Upper lobe of left lung (tissue), 6 donors: ENCODE data around the gene MYLIP. TPM values are rescaled to one million over a fixed set of nuclear protein-coding genes. Genes with fewer than 3 reads are reported as not detected.
"Not testable (repeated sequence)": the region's sequence is repeated elsewhere in the genome, so short reads cannot be mapped to it uniquely, and the experiment has no call there.

Experiments
- ATAC-seq, 2 donors: fragments of 200-7000 bp; cut with Tn5 transposase; one replicate each; pipeline ENCODE4 v1.9.1; 2022; ENCODE audit warnings: mild to moderate bottlenecking in 2 of 2, moderate library complexity in 2 of 2; ENCODE audit not compliant: low FRiP score in 2 of 2
- DNase-seq, 2 donors: peaks; one replicate each; pipeline ENCODE4 v3.0.0-alpha.2; 2019 to 2020
- H3K27ac ChIP-seq, 4 donors: fragments of 200-600 bp; sonication (generic); one replicate each; pipeline ENCODE4 v1.5.1; 2016 to 2019
- H3K27me3 ChIP-seq, 4 donors: fragments of 200-600 bp; sonication (generic); one replicate each; pipeline ENCODE4 v1.5.1; 2017 to 2019
- H3K36me3 ChIP-seq, 4 donors: fragments of 200-600 bp; sonication (generic); one replicate each; pipeline ENCODE4 v1.5.1; 2016 to 2019
- H3K4me1 ChIP-seq, 4 donors: fragments of 200-600 bp; sonication (generic); one replicate each; pipeline ENCODE4 v1.5.1; 2018 to 2019
- H3K4me3 ChIP-seq, 4 donors: fragments of 200-600 bp; sonication (generic); one replicate each; pipeline ENCODE4 v1.5.1; 2017 to 2019; ENCODE audit warnings: mild to moderate bottlenecking in 2 of 4, moderate library complexity in 1 of 4
- H3K9me3 ChIP-seq, 4 donors: fragments of 200-600 bp; sonication (generic); one replicate each; pipeline ENCODE4 v1.5.1; 2018 to 2019
- EP300 ChIP-seq, 4 donors: sonication (generic); formaldehyde crosslinking; IDR thresholded peaks; one replicate each; pipeline ENCODE4 v1.5.1; 2017; ENCODE audit warnings: antibody characterized with exemption in 4 of 4, control low read depth in 2 of 4
- POLR2A ChIP-seq, 4 donors: fragments of 450-650 bp; IDR thresholded peaks; one replicate each; pipeline ENCODE4 v1.5.1; 2016 to 2017; ENCODE audit warnings: antibody characterized with exemption in 4 of 4, mild to moderate bottlenecking in 2 of 4
- POLR2AphosphoS5 ChIP-seq, 2 donors: sonication (generic); formaldehyde crosslinking; IDR thresholded peaks; one replicate each; pipeline ENCODE4 v1.5.1; 2017; ENCODE audit warnings: antibody characterized with exemption in 2 of 2
- WGBS, 2 donors: methylation state at CpG; one replicate each; pipeline ENCODE4 v1.1.5; 2017 to 2018; 5-methylcytosine and 5-hydroxymethylcytosine counted together
- total RNA-seq, 6 donors: library from RNA; depleted of rRNA in 4 of 6; stranded (reverse); fragments of >200 nt in 4 of 6; gene quantifications; one replicate each; pipeline versions ENCODE4 v1.1.0 to v1.2.1, GENCODE V29; 2016 to 2021
- TF ChIP-seq, protein P1 (sequence below), 6 experiments: fragments of 450-650 bp in 4 of 6; fragments of 200-600 bp in 2 of 6; sonication (generic) in 2 of 6; IDR thresholded peaks; one replicate each; pipeline ENCODE4 v1.5.1; 2016 to 2019; ENCODE audit warnings: antibody characterized with exemption in 6 of 6
- donor health status: DM: no; HTN: no; CAD: no; lungs with moderate emphysema.
- donor health status: DM: no; HTN: yes; CAD: no; lungs with severe emphysema.

Gene MYLIP
- total RNA-seq, 6 donors from 2014 or later = 29.9 to 95.3 (median 43.9) TPM

DNA sequence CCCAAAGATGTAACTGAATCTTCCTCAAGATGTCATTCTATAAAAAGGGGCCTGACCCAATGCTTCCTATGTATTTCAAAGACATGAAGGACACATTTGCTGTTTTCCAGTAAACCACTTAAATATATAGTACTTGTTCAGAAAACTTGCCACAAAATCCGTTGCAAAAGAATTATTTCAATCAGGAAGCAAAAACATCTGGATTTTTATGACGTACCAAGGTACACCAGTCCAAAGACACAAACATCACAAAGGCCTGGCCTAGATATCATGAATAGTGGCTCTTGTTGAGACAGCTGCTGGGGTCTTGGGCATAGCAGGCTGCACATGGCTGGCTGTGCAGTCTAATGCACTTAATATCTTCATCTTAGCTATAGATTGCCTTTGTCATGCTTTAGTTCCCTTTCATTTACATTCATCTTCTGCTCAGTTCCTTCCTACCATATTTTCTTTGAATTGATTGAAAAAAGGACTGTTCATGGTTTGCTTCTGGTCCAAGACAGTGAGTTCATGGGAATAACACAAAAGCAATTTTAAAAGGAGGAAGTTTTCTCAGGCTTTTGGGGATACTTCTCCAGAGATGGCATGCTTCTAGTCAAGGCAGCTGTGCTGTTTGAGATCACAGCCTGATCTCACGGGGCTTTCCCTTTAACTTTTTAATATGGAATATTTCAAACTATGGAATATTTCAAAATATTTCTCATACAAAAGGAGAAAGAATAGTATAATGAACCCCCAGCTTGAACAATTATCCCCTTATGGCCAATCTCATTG, 44.5 kb downstream of the MYLIP start:
- Histone ChIP-seq H3K27me3 (no peaks in the 10 kb centered on the region), H3K36me3 (no peaks in the 10 kb centered on the region), H3K9me3 (no peaks in the 10 kb centered on the region), H3K4me1 (peaks cover 2 to 7% (median 6%) of the 10 kb centered on the region in 4 donors), H3K27ac (no peak overlapping the region), H3K4me3 (no peak overlapping the region)
- TF ChIP-seq EP300 (IDR thresholded peaks at IDR 0.05) (no peak), POLR2A (IDR thresholded peaks at IDR 0.05) (no peak), POLR2AphosphoS5 (IDR thresholded peaks at IDR 0.05) (no peak)
- TF ChIP-seq, protein P1, sequence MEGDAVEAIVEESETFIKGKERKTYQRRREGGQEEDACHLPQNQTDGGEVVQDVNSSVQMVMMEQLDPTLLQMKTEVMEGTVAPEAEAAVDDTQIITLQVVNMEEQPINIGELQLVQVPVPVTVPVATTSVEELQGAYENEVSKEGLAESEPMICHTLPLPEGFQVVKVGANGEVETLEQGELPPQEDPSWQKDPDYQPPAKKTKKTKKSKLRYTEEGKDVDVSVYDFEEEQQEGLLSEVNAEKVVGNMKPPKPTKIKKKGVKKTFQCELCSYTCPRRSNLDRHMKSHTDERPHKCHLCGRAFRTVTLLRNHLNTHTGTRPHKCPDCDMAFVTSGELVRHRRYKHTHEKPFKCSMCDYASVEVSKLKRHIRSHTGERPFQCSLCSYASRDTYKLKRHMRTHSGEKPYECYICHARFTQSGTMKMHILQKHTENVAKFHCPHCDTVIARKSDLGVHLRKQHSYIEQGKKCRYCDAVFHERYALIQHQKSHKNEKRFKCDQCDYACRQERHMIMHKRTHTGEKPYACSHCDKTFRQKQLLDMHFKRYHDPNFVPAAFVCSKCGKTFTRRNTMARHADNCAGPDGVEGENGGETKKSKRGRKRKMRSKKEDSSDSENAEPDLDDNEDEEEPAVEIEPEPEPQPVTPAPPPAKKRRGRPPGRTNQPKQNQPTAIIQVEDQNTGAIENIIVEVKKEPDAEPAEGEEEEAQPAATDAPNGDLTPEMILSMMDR (IDR thresholded peaks at IDR 0.05) = no peak
- no peak for ATAC-seq
- no peak for DNase-seq
- WGBS, 2 donors = 94 to 95% methylated on average over 3 of the region's 3 CpGs

DNA sequence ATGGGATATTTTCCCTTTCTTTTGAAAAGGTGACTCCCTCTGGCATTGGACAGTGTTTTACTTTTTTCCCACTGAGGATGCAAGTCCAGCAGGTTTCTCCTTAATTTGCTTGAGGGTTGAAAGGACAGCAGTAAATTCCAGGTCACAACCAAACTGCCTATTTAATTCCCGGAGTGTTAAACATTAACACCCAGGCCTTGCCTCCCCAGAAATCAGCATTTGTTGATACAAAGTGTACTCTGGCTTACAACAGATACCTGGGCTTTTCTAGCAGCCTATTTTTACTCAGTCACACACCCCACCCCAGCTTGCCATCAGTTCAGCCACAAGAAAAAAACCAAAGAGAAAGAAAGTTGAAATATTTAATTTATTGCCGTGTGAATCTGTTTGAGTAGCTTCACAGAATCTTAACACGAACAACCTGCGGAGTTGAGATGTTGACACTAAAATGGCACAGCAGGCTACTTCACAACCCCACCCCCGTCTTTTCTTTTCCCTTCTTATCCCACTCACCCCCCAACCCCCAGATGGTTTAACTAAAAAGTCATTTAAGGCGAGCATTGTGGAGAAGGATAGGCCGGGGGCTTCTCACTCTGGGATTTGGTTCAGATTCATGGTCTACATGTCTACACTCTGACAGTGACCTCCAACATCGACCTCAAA, 45.7 kb downstream of the MYLIP start:
- H3K27ac ChIP-seq = no peak overlapping the region
- DNase-seq (no peak), ATAC-seq (no peak)
- no peaks in the 10 kb centered on the region for H3K36me3 ChIP-seq
- H3K27me3 ChIP-seq = no peaks in the 10 kb centered on the region
- 70 to 77% methylated on average over 8 of the region's 8 CpGs for WGBS, 2 donors
- H3K4me1 ChIP-seq = no peaks in the 10 kb centered on the region
- no peaks in the 10 kb centered on the region for H3K9me3 ChIP-seq
- H3K4me3 ChIP-seq = no peak overlapping the region
- TF ChIP-seq, protein P1 (IDR thresholded peaks at IDR 0.05) = no peak
- TF ChIP-seq POLR2AphosphoS5 (IDR thresholded peaks at IDR 0.05) (no peak), EP300 (IDR thresholded peaks at IDR 0.05) (no peak), POLR2A (IDR thresholded peaks at IDR 0.05) (no peak)

- not testable (repeated sequence) for H3K27ac ChIP-seq, H3K36me3 ChIP-seq, H3K27me3 ChIP-seq, ATAC-seq, H3K9me3 ChIP-seq, H3K4me3 ChIP-seq, DNase-seq, H3K4me1 ChIP-seq
- WGBS, 2 donors = 50 to 58% methylated on average over 1 of the region's 1 CpG
Observed at GRCh38 chr6:16176600-16176999, 47.7 kb downstream of the MYLIP start.

GRCh38 chr6:16177881-16178280, 49.0 kb downstream of the MYLIP start:
- TF ChIP-seq POLR2AphosphoS5 (IDR thresholded peaks at IDR 0.05) (no peak), POLR2A (IDR thresholded peaks at IDR 0.05) (no peak)
- TF ChIP-seq, protein P1 (IDR thresholded peaks at IDR 0.05) = no peak
- no peaks in the 10 kb centered on the region for H3K36me3 ChIP-seq
- H3K4me3 ChIP-seq = no peak overlapping the region
- WGBS, 2 donors = 97 to 99% methylated on average over 5 of the region's 5 CpGs
- no peak for ATAC-seq
- no peak overlapping the region for H3K27ac ChIP-seq
- no peaks in the 10 kb centered on the region for H3K27me3 ChIP-seq
- peaks cover 0 to 13% (median 7%) of the 10 kb centered on the region in 4 donors for H3K4me1 ChIP-seq
- DNase-seq = no peak
- no peaks in the 10 kb centered on the region for H3K9me3 ChIP-seq

- WGBS, 2 donors = 94 to 95% methylated on average over 7 of the region's 7 CpGs
- ATAC-seq = no peak
- Histone ChIP-seq H3K27me3 (no peaks in the 10 kb centered on the region), H3K4me3 (no peak overlapping the region), H3K4me1 (peaks cover 0 to 16% (median 9%) of the 10 kb centered on the region in 4 donors), H3K36me3 (no peaks in the 10 kb centered on the region), H3K9me3 (no peaks in the 10 kb centered on the region), H3K27ac (no peak overlapping the region)
- DNase-seq = no peak
- TF ChIP-seq, protein P1 (IDR thresholded peaks at IDR 0.05) = no peak
Observed at GRCh38 chr6:16178351-16178750, 49.5 kb downstream of the MYLIP start.
